ENCODE results near the gene CTCFL. TPM values are rescaled to one million over a fixed set of nuclear protein-coding genes. Genes with fewer than 3 reads are reported as not detected.
"Not testable (repeated sequence)": the region's sequence is repeated elsewhere in the genome, so short reads cannot be mapped to it uniquely, and the experiment has no call there.

The CTCFL gene
- total RNA-seq, 2 experiments from 2014 or later, result not detected

DNA sequence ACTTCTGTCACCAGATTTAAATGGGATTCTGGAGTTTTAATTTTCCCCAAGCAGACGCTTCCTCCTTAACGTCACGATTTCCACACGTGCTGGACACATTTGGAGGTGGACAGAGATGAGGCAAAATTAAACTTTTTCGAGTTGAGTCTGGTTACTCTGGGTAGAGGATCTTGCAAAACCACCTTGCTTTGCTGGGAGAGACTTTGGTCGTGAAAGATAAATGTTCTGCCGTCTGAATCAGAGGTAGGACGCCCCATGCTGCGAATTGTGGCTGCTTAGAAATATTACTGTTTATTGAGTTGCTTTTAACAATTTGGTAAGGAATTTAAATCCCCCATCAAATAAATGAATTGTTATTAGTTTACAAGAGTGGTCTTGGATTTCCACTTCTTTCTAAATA, 46.8 kb downstream of the CTCFL start:
- ChIA-PET POLR2A (no interaction called here), CTCF (interaction anchor here (1.1 to 1.2 kb wide), 2 partner anchors 20 to 96 kb away, joined by 3 read pairs; no protein-coding TSS in a partner anchor)
- Mint-ChIP-seq H3K27me3 (no peaks in the 10 kb centered on the region), H3K36me3 (no peaks in the 10 kb centered on the region), H3K27ac (no peak overlapping the region), H3K4me1 (ENCODE audit: low read depth) (peaks cover 18% of the 10 kb centered on the region), H3K9me3 (no peaks in the 10 kb centered on the region), H3K4me3 (no peak overlapping the region)
- DNase-seq, result no peak
- intact Hi-C loops (cut with micrococcal nuclease), result no loop called here

DNA sequence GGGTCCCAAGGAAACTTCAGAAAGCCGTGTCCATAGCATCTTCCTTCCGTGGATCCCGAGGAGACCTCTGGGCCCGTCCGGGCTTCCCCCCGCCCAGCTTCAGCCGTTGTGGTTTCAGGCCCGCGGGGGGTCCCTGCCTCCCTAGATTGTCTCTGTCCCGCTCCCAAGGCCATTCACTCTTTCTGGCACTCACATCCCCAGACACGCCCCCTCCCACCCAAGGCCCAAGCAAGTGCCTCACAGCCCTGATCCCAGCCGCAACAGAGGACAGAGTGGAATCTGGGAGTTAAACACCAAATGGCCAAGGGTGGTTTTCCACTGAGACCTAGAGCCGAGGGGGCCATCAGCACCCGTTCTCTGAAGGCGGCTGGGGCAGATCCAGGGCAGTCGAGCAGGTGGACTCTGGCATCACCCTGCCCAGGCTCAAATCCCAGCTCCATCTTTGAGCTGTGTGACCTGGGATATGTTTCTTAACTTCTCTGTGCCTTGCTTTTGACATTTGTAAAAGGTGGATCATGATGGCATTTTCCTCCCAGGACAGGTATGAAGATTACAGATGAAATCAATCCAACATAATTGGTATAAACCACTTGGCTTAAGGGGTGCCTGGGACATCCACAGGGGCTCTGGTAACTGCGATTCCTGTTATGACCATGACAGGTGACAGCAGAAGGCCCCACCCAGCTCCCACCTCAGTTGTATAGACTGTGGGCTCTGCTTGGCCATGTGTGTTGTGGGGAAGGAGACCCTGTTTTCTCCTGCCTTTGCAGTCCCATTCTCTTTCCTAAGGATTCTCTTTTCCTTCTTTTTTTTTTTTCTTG, 48.1 kb downstream of the CTCFL start:
- peaks cover 18% of the 10 kb centered on the region for H3K4me1 Mint-ChIP-seq (ENCODE audit: low read depth)

DNA sequence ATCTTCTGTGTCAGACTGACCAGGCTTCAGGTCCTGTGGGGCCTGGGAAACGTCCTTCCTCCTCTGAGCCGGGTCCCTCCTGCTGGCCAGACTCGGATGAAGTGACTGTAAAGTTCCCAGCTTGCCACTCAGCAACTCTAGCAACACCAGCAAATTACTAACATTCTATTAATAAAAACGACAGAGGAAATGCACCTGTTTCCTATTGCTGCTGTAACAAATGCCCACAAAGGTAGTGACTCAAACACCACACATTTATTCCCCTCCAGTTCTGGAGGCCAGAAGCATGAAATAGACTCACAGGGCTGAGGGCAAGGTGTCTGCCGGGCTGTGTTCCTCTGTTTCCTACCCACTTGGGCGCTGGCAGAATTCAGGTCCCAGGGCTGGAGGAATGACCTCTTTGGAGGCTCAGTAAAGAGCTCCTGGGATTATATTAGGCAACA, 48.8 kb downstream of the CTCFL start:
- Mint-ChIP-seq H3K4me3 (no peak overlapping the region), H3K4me1 (ENCODE audit: low read depth) (peaks cover 11% of the 10 kb centered on the region), H3K27ac (no peak overlapping the region), H3K36me3 (no peaks in the 10 kb centered on the region), H3K9me3 (no peaks in the 10 kb centered on the region), H3K27me3 (no peaks in the 10 kb centered on the region)
- no peak for DNase-seq
- intact Hi-C loops (cut with micrococcal nuclease), result no loop called here
- ChIA-PET POLR2A (no interaction called here), CTCF (interaction anchor here (1.0 to 1.3 kb wide), 2 partner anchors 22 to 129 kb away, joined by 3 read pairs; no protein-coding TSS in a partner anchor)

More for the DNA sequence above, 48.1 kb downstream of the CTCFL start:
- CTCF ChIA-PET, result interaction anchor here (1.0 to 1.3 kb wide), 3 partner anchors 21 to 130 kb away, joined by 3 read pairs; no protein-coding TSS in a partner anchor
- Mint-ChIP-seq H3K27me3 (no peaks in the 10 kb centered on the region), H3K36me3 (no peaks in the 10 kb centered on the region), H3K27ac (no peak overlapping the region), H3K4me3 (no peak overlapping the region), H3K9me3 (no peaks in the 10 kb centered on the region)
- POLR2A ChIA-PET, result no interaction called here
- intact Hi-C loops (cut with micrococcal nuclease), result no loop called here
- no peak for DNase-seq

DNA sequence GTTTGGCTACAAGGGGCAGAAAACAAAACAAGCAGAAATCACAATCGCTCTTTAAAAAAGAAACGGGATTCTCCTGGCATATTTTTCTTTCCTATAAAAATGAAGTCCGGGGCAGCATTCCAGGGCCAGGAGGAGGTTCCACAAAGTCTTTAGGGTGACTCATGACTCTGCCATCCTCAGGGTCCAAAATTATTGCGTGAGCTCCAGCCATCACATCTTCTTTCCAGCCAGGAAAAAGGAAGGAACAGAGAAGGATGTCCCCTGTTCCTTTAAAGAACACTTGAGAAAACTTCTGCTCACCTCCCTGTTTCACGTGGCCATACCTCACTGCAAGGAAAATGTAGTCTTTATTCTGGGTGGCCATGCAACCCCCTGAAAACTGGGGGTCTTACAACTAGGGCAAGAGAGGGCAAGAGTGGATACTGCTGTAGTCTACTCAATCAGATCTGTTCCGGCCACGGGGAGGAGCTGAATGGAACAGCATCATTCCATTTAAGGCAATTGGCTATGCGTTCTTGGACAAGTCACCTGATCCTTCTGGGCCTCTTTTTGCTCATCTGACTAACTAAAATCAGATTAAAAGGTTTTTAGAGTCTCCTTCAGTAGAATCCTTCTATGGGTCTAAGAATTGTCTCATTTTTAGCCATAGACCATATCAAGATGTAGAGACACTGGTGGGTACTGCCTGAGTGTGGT, 49.4 kb downstream of the CTCFL start:
- Mint-ChIP-seq H3K4me1 (ENCODE audit: low read depth) (peaks cover 10% of the 10 kb centered on the region), H3K9me3 (no peaks in the 10 kb centered on the region), H3K27ac (no peak overlapping the region), H3K4me3 (no peak overlapping the region), H3K36me3 (no peaks in the 10 kb centered on the region), H3K27me3 (no peaks in the 10 kb centered on the region)
- ChIA-PET CTCF (interaction anchor here (1.0 to 1.3 kb wide), 2 partner anchors 22 to 129 kb away, joined by 3 read pairs; no protein-coding TSS in a partner anchor), POLR2A (no interaction called here)
- no peak for DNase-seq
- intact Hi-C loops (cut with micrococcal nuclease), result no loop called here

DNA sequence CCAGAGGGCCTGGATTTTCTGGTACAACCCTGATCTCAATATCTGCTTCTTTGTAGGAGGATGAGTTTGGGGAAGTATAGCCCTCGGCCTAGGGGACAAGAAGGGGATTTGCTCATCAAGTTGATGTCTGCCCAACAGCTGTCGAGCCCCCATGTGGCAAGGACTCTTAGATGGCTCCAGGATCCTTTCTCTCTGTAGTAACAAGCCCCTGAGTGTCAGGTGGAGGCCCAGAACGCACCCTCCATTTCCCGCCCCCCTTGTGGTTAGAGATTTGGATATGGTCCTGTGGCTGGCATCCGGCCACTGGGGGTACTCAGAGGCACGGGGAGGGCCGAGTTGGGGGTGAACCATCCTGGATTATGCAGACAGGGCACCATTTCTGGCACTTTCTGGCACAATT, 50.1 kb downstream of the CTCFL start:
- Mint-ChIP-seq H3K36me3 (no peaks in the 10 kb centered on the region), H3K4me3 (no peak overlapping the region), H3K27ac (no peak overlapping the region), H3K9me3 (no peaks in the 10 kb centered on the region), H3K4me1 (ENCODE audit: low read depth) (peaks cover 10% of the 10 kb centered on the region), H3K27me3 (no peaks in the 10 kb centered on the region)
- intact Hi-C loops (cut with micrococcal nuclease), result no loop called here
- DNase-seq, result no peak
- ChIA-PET CTCF (no interaction called here), POLR2A (interaction anchor here (2.0 kb wide), 1 partner anchor 84 kb away, joined by 6 read pairs; the partner anchor contains the start of gene RBM38)

DNA sequence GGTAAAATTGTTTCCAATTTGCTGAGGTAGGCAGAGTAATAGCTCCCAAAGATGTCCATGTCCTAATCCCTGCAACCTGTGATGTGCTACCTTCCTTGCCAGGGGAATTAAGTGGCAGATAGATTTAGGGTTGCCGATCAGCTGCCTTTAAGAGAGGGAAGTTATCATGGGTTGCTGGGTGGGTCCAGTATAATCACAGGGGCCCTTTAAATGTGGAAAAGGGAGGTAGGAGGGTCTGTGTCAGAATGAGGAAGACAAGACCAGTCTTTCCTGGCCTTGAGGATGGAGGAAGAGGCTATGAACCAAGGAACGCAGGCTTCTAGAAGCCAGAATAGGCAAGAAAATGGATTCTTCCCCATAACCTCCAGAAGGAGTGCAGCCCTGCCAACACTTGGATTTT, 50.7 kb downstream of the CTCFL start:
- Mint-ChIP-seq H3K27ac (no peak overlapping the region), H3K36me3 (no peaks in the 10 kb centered on the region), H3K9me3 (no peaks in the 10 kb centered on the region), H3K4me3 (no peak overlapping the region), H3K4me1 (ENCODE audit: low read depth) (peaks cover 10% of the 10 kb centered on the region), H3K27me3 (no peaks in the 10 kb centered on the region)
- DNase-seq, result no peak
- CTCF ChIA-PET, result interaction anchor here (0.8 kb wide), 1 partner anchor 35 kb away, joined by 3 read pairs; no protein-coding TSS in a partner anchor
- POLR2A ChIA-PET, result interaction anchor here (2.0 kb wide), 1 partner anchor 84 kb away, joined by 6 read pairs; the partner anchor contains the start of gene RBM38
- intact Hi-C loops (cut with micrococcal nuclease), result no loop called here

DNA sequence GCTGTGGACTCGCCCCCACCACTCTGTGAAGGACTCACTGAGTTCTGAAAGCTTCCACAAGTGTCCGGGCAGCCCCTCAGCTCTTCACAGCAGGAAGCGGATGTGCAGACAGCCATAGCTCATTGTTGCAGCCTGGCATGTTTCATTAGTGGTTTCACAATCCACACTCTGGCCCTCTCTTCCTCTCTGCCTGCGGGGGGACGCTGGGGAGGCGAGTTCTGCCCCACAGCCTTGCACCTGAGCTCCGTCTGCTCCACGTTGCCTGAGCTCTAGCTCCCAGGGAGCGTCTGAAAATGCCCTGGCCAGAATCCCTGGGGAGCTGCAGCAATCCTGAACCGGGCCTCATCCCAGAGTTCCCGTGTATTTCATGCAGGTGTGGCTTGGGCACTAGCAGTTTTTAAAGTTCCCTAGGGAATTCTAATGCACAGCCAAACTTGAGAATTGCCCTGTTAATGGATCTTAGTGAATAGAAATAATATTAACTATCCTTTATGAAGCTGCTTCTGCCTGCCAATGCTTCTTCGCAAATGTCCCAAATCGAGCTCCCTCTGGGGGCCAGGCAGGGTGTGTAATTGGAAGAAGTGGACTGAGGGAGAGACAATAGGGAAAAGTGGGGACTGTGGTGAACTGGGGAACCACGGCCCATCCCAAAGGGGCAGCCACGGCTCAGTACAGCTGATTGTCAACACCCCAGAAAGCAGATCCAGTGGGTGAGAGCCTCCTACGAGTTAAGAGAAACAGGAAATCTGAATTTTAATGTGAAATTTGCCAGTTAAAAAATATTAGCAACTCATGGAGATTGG, 51.5 kb downstream of the CTCFL start:
- no peaks in the 10 kb centered on the region for H3K9me3 Mint-ChIP-seq
- ChIA-PET POLR2A (interaction anchor here (2.0 kb wide), 1 partner anchor 83 kb away, joined by 6 read pairs; the partner anchor contains the start of gene RBM38), CTCF (interaction anchor here (0.8 to 1.4 kb wide), 3 partner anchors 9 to 92 kb away, joined by 3 to 5 read pairs (median 3); no protein-coding TSS in a partner anchor)
- H3K4me3 Mint-ChIP-seq, result no peak overlapping the region
- H3K27ac Mint-ChIP-seq, result no peak overlapping the region
- peaks cover 10% of the 10 kb centered on the region for H3K4me1 Mint-ChIP-seq (ENCODE audit: low read depth)
- no peaks in the 10 kb centered on the region for H3K36me3 Mint-ChIP-seq
- DNase-seq, result peak; percentile 36
- intact Hi-C loops (cut with micrococcal nuclease), result no loop called here
- no peaks in the 10 kb centered on the region for H3K27me3 Mint-ChIP-seq

DNA sequence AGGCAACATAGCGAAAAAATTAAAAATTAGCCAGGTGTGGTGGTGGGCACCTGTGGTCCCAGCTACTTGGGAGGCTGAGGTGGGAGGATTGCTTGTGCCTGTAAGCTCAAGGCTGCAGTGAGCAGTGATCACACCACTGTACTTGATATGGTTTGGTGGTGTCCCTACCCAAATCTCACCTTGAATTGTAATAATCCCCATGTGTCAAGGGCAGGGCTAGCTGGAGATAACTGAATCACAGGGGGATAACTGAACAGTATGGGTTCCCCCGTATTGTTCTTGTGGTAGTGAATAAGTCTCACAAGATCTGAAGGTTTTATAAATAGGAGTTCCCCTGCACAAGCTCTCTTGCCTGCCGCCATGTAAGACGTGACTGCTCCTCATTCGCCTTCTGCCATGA, 52.5 kb downstream of the CTCFL start:
- POLR2A ChIA-PET, result interaction anchor here (2.0 kb wide), 1 partner anchor 82 kb away, joined by 6 read pairs; the partner anchor contains the start of gene RBM38
- H3K27ac Mint-ChIP-seq; DNase-seq; H3K4me3 Mint-ChIP-seq; H3K27me3 Mint-ChIP-seq; H3K4me1 Mint-ChIP-seq (ENCODE audit: low read depth); intact Hi-C loops (cut with micrococcal nuclease); H3K9me3 Mint-ChIP-seq; H3K36me3 Mint-ChIP-seq: not testable (repeated sequence)
- CTCF ChIA-PET, result interaction anchor here (1.2 to 1.4 kb wide), 2 partner anchors 8 to 91 kb away, joined by 3 to 5 read pairs; no protein-coding TSS in a partner anchor

DNA sequence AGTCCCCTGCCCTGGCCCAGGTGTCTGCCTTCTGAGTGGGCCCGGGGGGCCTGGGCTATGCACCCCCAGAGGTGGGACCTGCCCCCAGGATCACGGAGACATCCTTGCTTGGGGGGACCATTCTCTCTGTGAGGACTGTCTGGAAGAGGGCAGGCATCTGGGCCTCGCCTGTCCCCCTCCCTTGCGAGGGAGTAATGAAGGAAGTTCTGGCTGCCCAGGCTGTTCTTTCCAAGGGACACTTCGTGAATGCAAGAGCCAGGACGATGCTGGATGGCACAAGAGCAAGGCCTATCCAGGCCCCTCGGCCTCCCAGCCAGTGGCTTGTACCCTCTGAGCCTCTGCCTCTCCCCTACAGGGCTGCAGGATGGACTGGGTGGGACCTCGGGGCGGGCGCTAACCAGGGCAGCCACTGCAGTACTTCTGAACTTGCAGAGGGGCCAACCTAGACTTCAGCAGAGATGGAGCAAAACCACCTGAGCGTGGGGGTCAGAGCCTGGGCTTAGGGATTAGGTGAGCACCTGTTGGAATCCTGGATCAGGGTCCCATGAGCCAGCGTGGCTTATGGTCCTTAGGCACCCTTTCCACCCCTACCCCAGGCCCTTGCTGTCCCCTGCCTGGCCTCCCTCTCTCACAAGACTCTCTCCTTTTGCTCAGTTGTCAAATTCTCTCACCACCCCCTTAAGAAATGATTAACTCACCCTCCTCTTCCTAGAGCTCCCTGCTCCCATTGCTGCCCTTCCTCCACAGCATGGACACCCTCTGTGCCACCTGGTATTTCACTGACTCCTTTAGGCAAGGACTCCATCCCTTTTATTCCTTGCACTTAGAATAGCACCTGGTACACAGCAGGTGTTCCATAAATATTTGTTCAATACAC, 53.2 kb downstream of the CTCFL start:
- Mint-ChIP-seq H3K9me3 (no peaks in the 10 kb centered on the region), H3K4me3 (no peak overlapping the region), H3K36me3 (no peaks in the 10 kb centered on the region), H3K27ac (no peak overlapping the region), H3K27me3 (no peaks in the 10 kb centered on the region), H3K4me1 (ENCODE audit: low read depth) (peaks cover 10% of the 10 kb centered on the region)
- CTCF ChIA-PET, result interaction anchor here (1.4 kb wide), 1 partner anchor 7 kb away, joined by 5 read pairs; no protein-coding TSS in a partner anchor
- POLR2A ChIA-PET, result no interaction called here
- intact Hi-C loops (cut with micrococcal nuclease), result no loop called here
- no peak for DNase-seq

DNA sequence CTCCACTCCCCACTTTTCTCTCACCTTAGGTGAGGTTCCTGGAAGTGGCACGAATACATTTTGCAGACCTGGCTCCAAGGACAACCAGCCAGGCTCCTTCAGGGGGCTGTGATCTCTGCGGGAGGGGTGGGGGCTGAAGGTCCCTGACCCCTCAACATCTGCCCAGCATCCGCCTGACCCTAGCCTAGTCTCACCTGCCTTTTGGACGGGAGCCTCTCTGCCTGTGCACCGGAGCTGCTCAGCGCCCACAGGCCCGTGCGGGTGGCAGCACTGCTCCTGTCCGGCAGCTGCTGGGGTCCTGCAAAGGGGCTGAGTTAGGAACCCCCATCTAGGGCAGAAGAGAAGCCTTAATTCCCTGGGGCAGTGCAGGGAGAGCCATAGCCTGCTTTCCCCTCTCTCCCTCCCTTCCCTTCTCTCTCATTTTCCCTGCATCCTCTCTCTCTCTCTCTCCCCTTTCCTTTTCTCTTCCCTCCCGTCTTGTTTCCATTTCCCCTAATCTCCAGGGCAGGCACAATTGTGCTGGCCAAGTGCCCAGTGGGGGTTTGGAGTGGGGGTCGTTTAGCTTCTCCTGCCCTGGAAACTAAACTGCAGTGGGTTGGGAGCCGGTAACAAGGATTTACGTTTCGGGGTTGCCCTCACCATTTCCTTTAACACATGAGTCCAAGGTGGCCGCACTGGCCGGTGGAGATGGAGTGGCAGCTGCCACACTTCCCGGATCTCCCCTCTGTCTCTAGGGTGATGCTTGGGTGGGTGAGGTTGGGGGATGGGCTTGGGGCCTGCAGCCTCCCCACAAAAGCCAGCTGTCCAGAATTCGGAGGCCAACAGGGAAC, 54.1 kb downstream of the CTCFL start:
- Mint-ChIP-seq H3K9me3 (no peaks in the 10 kb centered on the region), H3K4me3 (no peak overlapping the region), H3K27me3 (no peaks in the 10 kb centered on the region), H3K36me3 (no peaks in the 10 kb centered on the region), H3K4me1 (ENCODE audit: low read depth) (peaks cover 8% of the 10 kb centered on the region), H3K27ac (no peak overlapping the region)
- intact Hi-C loops (cut with micrococcal nuclease), result no loop called here
- no peak for DNase-seq
- POLR2A ChIA-PET, result no interaction called here
- CTCF ChIA-PET, result no interaction called here

Data from activated CD4-positive, alpha-beta memory T cell treated with anti-CD3 and anti-CD28 coated beads for 36 hours (primary cell).